SK-N-SH treated with all-trans-retinoic acid at 6 μM for 48 hours (cell line): ENCODE measurements around the gene KIAA1755.

Source experiments
- ATAC-seq: fragments of 200-7000 bp; cut with Tn5 transposase; 3 replicates; pipeline ENCODE4 v1.9.1; 2020; ENCODE audit warnings: mild to moderate bottlenecking, moderate library complexity
- ARNTL ChIP-seq: fragments of 450-650 bp; formaldehyde crosslinking; IDR thresholded peaks from 2 replicates; pipeline ENCODE4 v1.5.0; 2020; ENCODE audit warnings: low read depth, mild to moderate bottlenecking, moderate library complexity, borderline replicate concordance
- BACH2 ChIP-seq: fragments of 250-450 bp; sonication (Bioruptor Pico); IDR thresholded peaks from 2 replicates; pipeline ENCODE4 v1.9.0; 2021; ENCODE audit warnings: mild to moderate bottlenecking, borderline replicate concordance
- CSDC2 ChIP-seq: fragments of 250-450 bp; sonication (Bioruptor Pico); IDR thresholded peaks from 2 replicates; pipeline ENCODE4 v1.5.0; 2020; ENCODE audit warnings: mild to moderate bottlenecking, moderate library complexity
- ESRRG ChIP-seq: fragments of 250-450 bp; sonication (Bioruptor Pico); IDR thresholded peaks from 2 replicates; pipeline ENCODE4 v1.6.1; 2021; ENCODE audit warnings: mild to moderate bottlenecking
- GLIS3 ChIP-seq: fragments of 250-450 bp; sonication (Bioruptor Pico); IDR thresholded peaks from 2 replicates; pipeline ENCODE4 v1.5.0; 2020; ENCODE audit warnings: mild to moderate bottlenecking, moderate library complexity
- ISL1 ChIP-seq: fragments of 250-450 bp; sonication (Bioruptor Pico); IDR thresholded peaks from 2 replicates; pipeline ENCODE4 v2.1.2; 2022; ENCODE audit warnings: mild to moderate bottlenecking, moderate library complexity
- OSR1 ChIP-seq: fragments of 250-450 bp; sonication (Bioruptor Pico); IDR thresholded peaks from 2 replicates; pipeline ENCODE4 v1.8.0; 2022; ENCODE audit warnings: moderate library complexity, mild to moderate bottlenecking, inconsistent platforms
- PPARA ChIP-seq: fragments of 250-450 bp; sonication (Bioruptor Pico); IDR thresholded peaks from 2 replicates; pipeline ENCODE4 v1.5.0; 2020; ENCODE audit warnings: mild to moderate bottlenecking, borderline replicate concordance
- RARB ChIP-seq: fragments of 250-450 bp; sonication (Bioruptor Pico); IDR thresholded peaks from 2 replicates; pipeline ENCODE4 v1.8.0; 2021; ENCODE audit warnings: mild to moderate bottlenecking, moderate library complexity
- SNAI2 ChIP-seq: fragments of 250-450 bp; sonication (Bioruptor Pico); IDR thresholded peaks from 2 replicates; pipeline ENCODE4 v1.5.0; 2020; ENCODE audit warnings: mild to moderate bottlenecking, moderate library complexity
- TCF4 ChIP-seq: fragments of 250-450 bp; sonication (Bioruptor Pico); IDR thresholded peaks from 2 replicates; pipeline ENCODE4 v1.8.0; 2021; ENCODE audit warnings: mild to moderate bottlenecking, moderate library complexity, borderline replicate concordance
- TOX ChIP-seq: fragments of 250-450 bp; sonication (Bioruptor Pico); IDR thresholded peaks from 2 replicates; pipeline ENCODE4 v1.8.0; 2021; ENCODE audit warnings: mild to moderate bottlenecking, moderate library complexity, borderline replicate concordance
- ZC3H10 ChIP-seq: fragments of 250-450 bp; sonication (Bioruptor Pico); IDR thresholded peaks from 2 replicates; pipeline ENCODE4 v1.5.1; 2021; ENCODE audit warnings: mild to moderate bottlenecking, moderate library complexity
- ZFP3 ChIP-seq: fragments of 250-450 bp; sonication (Bioruptor Pico); IDR thresholded peaks from 2 replicates; pipeline ENCODE4 v1.5.0; 2020; ENCODE audit warnings: mild to moderate bottlenecking, moderate library complexity
- ZNF565 ChIP-seq: fragments of 450-650 bp; formaldehyde crosslinking; conservative IDR thresholded peaks from 2 replicates; pipeline ENCODE4 v1.5.0; 2020; ENCODE audit warnings: low read depth, mild to moderate bottlenecking, moderate library complexity
- ZNF70 ChIP-seq: fragments of 450-650 bp; formaldehyde crosslinking; IDR thresholded peaks from 2 replicates; pipeline ENCODE4 v1.5.0; 2020; ENCODE audit warnings: mild to moderate bottlenecking, moderate library complexity
- ZNF8 ChIP-seq: fragments of 450-650 bp; formaldehyde crosslinking; IDR thresholded peaks from 2 replicates; pipeline ENCODE4 v1.5.0; 2020; ENCODE audit warnings: mild to moderate bottlenecking, moderate library complexity
- TF ChIP-seq, protein P1 (sequence below): fragments of 250-450 bp; sonication (Bioruptor Pico); IDR thresholded peaks from 2 replicates; pipeline ENCODE4 v1.5.1; 2021; ENCODE audit warnings: mild to moderate bottlenecking, moderate library complexity
- TF ChIP-seq, protein P2 (sequence below): fragments of 250-450 bp; sonication (Bioruptor Pico); IDR thresholded peaks from 2 replicates; pipeline ENCODE4 v1.8.0; 2021; ENCODE audit warnings: low read depth, mild to moderate bottlenecking, moderate library complexity, borderline replicate concordance
- TF ChIP-seq, protein P3 (sequence below): fragments of 250-450 bp; sonication (Bioruptor Pico); IDR thresholded peaks from 2 replicates; pipeline ENCODE4 v1.5.0; 2020; ENCODE audit warnings: mild to moderate bottlenecking, moderate library complexity
- TF ChIP-seq, protein P4 (sequence below): fragments of 250-450 bp; sonication (Bioruptor Pico); IDR thresholded peaks from 2 replicates; pipeline ENCODE4 v1.5.1; 2020; ENCODE audit warnings: low read depth, mild to moderate bottlenecking, moderate library complexity

Gene KIAA1755

DNA sequence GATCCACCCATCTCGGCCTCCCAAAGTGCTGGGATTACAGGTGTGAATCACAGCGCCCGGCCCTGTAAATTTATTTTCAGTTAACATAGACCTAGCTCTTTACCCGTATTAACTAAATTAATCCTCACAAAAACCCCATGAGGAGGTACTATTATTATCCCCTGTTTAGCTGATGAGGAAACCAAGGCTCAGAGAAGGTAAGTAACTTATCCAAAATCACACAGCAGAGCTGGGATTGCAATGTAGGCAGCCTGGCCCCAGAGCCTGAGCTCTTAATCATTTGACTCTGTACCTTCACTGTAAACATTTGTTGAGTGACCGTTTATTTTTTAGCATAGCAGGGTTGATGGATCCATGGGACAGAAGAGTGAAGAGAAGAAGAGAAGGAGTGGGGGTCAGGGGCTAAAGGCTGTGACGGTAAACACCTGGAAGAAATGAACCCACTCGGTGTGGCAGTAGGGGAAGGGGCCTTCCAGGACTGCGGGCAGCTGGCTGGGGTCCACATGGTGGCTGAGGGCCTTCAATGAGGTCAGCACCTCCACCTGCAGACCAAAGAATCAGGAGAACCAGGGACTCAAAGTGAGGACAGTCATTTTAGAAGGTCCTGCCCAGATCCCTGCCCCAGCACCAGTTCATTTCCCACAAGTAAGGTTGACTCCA is 35.2 kb downstream of the KIAA1755 start:
- ATAC-seq, result no peak

DNA sequence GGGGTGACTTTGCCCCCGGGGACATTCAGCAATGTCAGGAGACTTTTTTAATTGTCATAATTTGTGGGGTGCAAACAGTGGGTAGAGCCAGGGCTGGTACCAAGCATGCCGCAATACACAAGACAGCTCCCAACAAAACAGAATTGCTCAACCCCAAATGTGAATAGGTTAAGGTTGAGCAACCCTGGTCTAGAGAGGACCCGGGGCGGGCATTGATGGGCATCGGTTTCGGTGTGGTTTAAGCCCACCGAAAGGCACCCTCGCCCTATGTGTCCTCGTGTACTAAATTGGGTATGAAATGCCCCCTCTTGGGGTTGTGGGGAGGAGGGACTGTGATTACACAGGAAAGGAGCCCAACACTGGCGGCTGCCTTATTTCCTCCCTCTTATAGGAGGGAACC is 36.0 kb downstream of the KIAA1755 start:
- no peak for TF ChIP-seq ZFP3 (CRISPR knock-in tag)
- TF ChIP-seq ISL1, result no peak
- no peak for TF ChIP-seq ESRRG
- TF ChIP-seq, protein P1, sequence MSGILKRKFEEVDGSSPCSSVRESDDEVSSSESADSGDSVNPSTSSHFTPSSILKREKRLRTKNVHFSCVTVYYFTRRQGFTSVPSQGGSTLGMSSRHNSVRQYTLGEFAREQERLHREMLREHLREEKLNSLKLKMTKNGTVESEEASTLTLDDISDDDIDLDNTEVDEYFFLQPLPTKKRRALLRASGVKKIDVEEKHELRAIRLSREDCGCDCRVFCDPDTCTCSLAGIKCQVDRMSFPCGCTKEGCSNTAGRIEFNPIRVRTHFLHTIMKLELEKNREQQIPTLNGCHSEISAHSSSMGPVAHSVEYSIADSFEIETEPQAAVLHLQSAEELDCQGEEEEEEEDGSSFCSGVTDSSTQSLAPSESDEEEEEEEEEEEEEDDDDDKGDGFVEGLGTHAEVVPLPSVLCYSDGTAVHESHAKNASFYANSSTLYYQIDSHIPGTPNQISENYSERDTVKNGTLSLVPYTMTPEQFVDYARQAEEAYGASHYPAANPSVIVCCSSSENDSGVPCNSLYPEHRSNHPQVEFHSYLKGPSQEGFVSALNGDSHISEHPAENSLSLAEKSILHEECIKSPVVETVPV (CRISPR knock-in tag), result no peak
- TF ChIP-seq, protein P2, sequence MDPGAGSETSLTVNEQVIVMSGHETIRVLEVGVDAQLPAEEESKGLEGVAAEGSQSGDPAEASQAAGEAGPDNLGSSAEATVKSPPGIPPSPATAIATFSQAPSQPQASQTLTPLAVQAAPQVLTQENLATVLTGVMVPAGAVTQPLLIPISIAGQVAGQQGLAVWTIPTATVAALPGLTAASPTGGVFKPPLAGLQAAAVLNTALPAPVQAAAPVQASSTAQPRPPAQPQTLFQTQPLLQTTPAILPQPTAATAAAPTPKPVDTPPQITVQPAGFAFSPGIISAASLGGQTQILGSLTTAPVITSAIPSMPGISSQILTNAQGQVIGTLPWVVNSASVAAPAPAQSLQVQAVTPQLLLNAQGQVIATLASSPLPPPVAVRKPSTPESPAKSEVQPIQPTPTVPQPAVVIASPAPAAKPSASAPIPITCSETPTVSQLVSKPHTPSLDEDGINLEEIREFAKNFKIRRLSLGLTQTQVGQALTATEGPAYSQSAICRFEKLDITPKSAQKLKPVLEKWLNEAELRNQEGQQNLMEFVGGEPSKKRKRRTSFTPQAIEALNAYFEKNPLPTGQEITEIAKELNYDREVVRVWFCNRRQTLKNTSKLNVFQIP (CRISPR knock-in tag), result no peak
- TF ChIP-seq ARNTL (CRISPR knock-in tag), result no peak
- no peak for TF ChIP-seq TOX (CRISPR knock-in tag)
- TF ChIP-seq GLIS3, result no peak
- no peak for TF ChIP-seq ZNF70 (CRISPR knock-in tag)
- TF ChIP-seq SNAI2 (CRISPR knock-in tag), result no peak

More for the DNA sequence above, 35.2 kb downstream of the KIAA1755 start:
- TF ChIP-seq, protein P3, sequence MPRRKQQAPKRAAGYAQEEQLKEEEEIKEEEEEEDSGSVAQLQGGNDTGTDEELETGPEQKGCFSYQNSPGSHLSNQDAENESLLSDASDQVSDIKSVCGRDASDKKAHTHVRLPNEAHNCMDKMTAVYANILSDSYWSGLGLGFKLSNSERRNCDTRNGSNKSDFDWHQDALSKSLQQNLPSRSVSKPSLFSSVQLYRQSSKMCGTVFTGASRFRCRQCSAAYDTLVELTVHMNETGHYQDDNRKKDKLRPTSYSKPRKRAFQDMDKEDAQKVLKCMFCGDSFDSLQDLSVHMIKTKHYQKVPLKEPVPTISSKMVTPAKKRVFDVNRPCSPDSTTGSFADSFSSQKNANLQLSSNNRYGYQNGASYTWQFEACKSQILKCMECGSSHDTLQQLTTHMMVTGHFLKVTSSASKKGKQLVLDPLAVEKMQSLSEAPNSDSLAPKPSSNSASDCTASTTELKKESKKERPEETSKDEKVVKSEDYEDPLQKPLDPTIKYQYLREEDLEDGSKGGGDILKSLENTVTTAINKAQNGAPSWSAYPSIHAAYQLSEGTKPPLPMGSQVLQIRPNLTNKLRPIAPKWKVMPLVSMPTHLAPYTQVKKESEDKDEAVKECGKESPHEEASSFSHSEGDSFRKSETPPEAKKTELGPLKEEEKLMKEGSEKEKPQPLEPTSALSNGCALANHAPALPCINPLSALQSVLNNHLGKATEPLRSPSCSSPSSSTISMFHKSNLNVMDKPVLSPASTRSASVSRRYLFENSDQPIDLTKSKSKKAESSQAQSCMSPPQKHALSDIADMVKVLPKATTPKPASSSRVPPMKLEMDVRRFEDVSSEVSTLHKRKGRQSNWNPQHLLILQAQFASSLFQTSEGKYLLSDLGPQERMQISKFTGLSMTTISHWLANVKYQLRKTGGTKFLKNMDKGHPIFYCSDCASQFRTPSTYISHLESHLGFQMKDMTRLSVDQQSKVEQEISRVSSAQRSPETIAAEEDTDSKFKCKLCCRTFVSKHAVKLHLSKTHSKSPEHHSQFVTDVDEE (CRISPR knock-in tag), result no peak
- TF ChIP-seq BACH2 (CRISPR knock-in tag), result no peak
- no peak for TF ChIP-seq CSDC2
- TF ChIP-seq PPARA (CRISPR knock-in tag), result no peak

DNA sequence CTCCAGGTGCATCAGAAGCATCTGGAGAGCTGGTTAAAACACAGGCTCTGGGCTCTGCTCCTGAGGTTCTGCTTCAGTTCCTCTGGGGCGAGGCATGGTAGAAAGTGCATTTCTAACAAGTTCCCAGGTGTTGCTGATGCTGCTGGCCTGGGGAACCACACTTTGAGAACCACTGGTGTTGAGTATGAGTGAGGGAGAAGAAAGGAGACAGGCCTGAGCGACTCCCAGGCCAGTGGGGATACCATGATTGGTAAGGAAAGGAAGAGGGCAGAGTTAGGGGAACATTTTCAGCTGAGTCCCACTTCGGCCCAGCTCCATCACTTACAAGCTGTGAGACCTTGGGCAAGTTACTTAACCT is 36.8 kb downstream of the KIAA1755 start:
- no peak for TF ChIP-seq GLIS3
- TF ChIP-seq, protein P3 (CRISPR knock-in tag), result no peak
- no peak for TF ChIP-seq OSR1
- TF ChIP-seq RARB (CRISPR knock-in tag), result no peak
- TF ChIP-seq, protein P4, sequence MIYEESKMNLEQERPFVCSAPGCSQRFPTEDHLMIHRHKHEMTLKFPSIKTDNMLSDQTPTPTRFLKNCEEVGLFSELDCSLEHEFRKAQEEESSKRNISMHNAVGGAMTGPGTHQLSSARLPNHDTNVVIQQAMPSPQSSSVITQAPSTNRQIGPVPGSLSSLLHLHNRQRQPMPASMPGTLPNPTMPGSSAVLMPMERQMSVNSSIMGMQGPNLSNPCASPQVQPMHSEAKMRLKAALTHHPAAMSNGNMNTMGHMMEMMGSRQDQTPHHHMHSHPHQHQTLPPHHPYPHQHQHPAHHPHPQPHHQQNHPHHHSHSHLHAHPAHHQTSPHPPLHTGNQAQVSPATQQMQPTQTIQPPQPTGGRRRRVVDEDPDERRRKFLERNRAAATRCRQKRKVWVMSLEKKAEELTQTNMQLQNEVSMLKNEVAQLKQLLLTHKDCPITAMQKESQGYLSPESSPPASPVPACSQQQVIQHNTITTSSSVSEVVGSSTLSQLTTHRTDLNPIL (CRISPR knock-in tag), result no peak
- TF ChIP-seq ZC3H10, result no peak
- no peak for TF ChIP-seq TOX (CRISPR knock-in tag)
- no peak for TF ChIP-seq TCF4 (CRISPR knock-in tag)
- TF ChIP-seq ZNF8 (CRISPR knock-in tag), result no peak
- TF ChIP-seq ZNF565, result no peak
- TF ChIP-seq SNAI2 (CRISPR knock-in tag), result no peak
- no peak for TF ChIP-seq ISL1
- no peak for TF ChIP-seq ESRRG
- no peak for TF ChIP-seq ZNF70 (CRISPR knock-in tag)
- TF ChIP-seq, protein P2 (CRISPR knock-in tag), result no peak
- TF ChIP-seq, all 23 proteins: peak for 0
- ATAC-seq, result no peak

More for the DNA sequence above, 36.0 kb downstream of the KIAA1755 start:
- no peak for ATAC-seq
